Lower leg skin (tissue), 4 donors: ENCODE data around the gene GALNT2. TPM values are rescaled to one million over a fixed set of nuclear protein-coding genes. Genes with fewer than 3 reads are reported as not detected.

ENCODE experiments used
- DNase-seq, 2 donors: peaks; one replicate each; pipeline ENCODE4 v3.0.0-alpha.2; 2019; ENCODE audit warnings: low spot score in 2 of 2
- H3K4me3 ChIP-seq: fragments of 200-600 bp; sonication (generic); 2 replicates; pipeline ENCODE4 v1.5.1; 2017; ENCODE audit warnings: mild to moderate bottlenecking, low read depth; ENCODE audit not compliant: poor library complexity, severe bottlenecking
- CTCF ChIP-seq, 3 donors: fragments of 450-650 bp; IDR thresholded peaks; one replicate each; pipeline ENCODE4 v1.5.1; 2016; ENCODE audit warnings: antibody characterized with exemption in 3 of 3, mild to moderate bottlenecking in 3 of 3, moderate library complexity in 2 of 3
- POLR2A ChIP-seq, 2 donors: fragments of 450-650 bp; IDR thresholded peaks; one replicate each; pipeline ENCODE4 v1.6.1; 2016 to 2017; ENCODE audit warnings: antibody characterized with exemption in 2 of 2, mild to moderate bottlenecking in 1 of 2, moderate library complexity in 1 of 2
- WGBS, 2 donors: methylation state at CpG; one replicate each; pipeline ENCODE4 v1.1.5; 2018; 5-methylcytosine and 5-hydroxymethylcytosine counted together
- intact Hi-C: fragments of 100-400 bp; cut with DNase I; formaldehyde crosslinking; loops from one replicate; pipeline ENCODE4 v1.15.0; 2023; ENCODE audit warnings: low total_unique reads
- total RNA-seq, 4 donors: library from RNA; depleted of rRNA; stranded (reverse); fragments of >200 nt; gene quantifications; one replicate each; pipeline ENCODE4 v1.1.0, GENCODE V29; 2016

Gene GALNT2
- total RNA-seq, 4 donors from 2014 or later, result 11.0 to 31.0 (median 20.2) TPM

GRCh38 chr1:230139741-230140140, 72.7 kb downstream of the GALNT2 start:
- no peak overlapping the region for H3K4me3 ChIP-seq
- TF ChIP-seq CTCF (IDR thresholded peaks at IDR 0.05) (no peak), POLR2A (IDR thresholded peaks at IDR 0.05) (no peak)
- DNase-seq, result no peak
- 83 to 93% methylated on average over 7 to 8 of the region's 8 CpGs for WGBS, 2 donors
- intact Hi-C loops, result no loop called here

- intact Hi-C loops, result no loop called here
- DNase-seq, result no peak
- TF ChIP-seq POLR2A (IDR thresholded peaks at IDR 0.05) (no peak), CTCF (IDR thresholded peaks at IDR 0.05) (no peak)
- WGBS, 2 donors, result 67 to 69% methylated on average over 12 of the region's 12 CpGs
- H3K4me3 ChIP-seq, result no peak overlapping the region
Observed at GRCh38 chr1:230140221-230141020, 73.4 kb downstream of the GALNT2 start.

- 92 to 95% methylated on average over 8 of the region's 8 CpGs for WGBS, 2 donors
- no peak overlapping the region for H3K4me3 ChIP-seq
- TF ChIP-seq POLR2A (IDR thresholded peaks at IDR 0.05) (no peak), CTCF (IDR thresholded peaks at IDR 0.05) (no peak)
- intact Hi-C loops, result no loop called here
- DNase-seq, result no peak
Observed at GRCh38 chr1:230141021-230141648, 74.1 kb downstream of the GALNT2 start.

- no peak for DNase-seq
- intact Hi-C loops, result no loop called here
- TF ChIP-seq CTCF (IDR thresholded peaks at IDR 0.05), result no peak
- TF ChIP-seq POLR2A (IDR thresholded peaks at IDR 0.05), result no peak
- no peak overlapping the region for H3K4me3 ChIP-seq
- 88% methylated on average over 15 of the region's 15 CpGs for WGBS, 2 donors
Observed at GRCh38 chr1:230141797-230142607, 75.0 kb downstream of the GALNT2 start.

GRCh38 chr1:230142608-230143210, 75.7 kb downstream of the GALNT2 start:
- no peak for DNase-seq
- intact Hi-C loops, result no loop called here
- TF ChIP-seq CTCF (IDR thresholded peaks at IDR 0.05) (no peak), POLR2A (IDR thresholded peaks at IDR 0.05) (no peak)
- no peak overlapping the region for H3K4me3 ChIP-seq
- WGBS, 2 donors, result 74 to 88% methylated on average over 5 of the region's 5 CpGs
